Osteocyte (in vitro differentiated cells): ENCODE measurements around the gene SPSB1. TPM values are rescaled to one million over a fixed set of nuclear protein-coding genes. Genes with fewer than 3 reads are reported as not detected.

Experiments
- DNase-seq: peaks from one replicate; pipeline ENCODE4 v3.0.0; 2021; ENCODE audit warnings: mixed read lengths; ENCODE audit not compliant: unreplicated experiment; ENCODE audit errors: extremely low spot score
- H3K27ac Mint-ChIP-seq: one replicate; pipeline ENCODE4 v1.8.0; 2021; ENCODE audit warnings: mild to moderate bottlenecking, mixed read lengths; ENCODE audit not compliant: unreplicated experiment
- H3K27me3 Mint-ChIP-seq: one replicate; pipeline ENCODE4 v1.8.0; 2021; ENCODE audit warnings: mixed read lengths; ENCODE audit not compliant: unreplicated experiment
- H3K36me3 Mint-ChIP-seq: one replicate; pipeline ENCODE4 v1.8.0; 2021; ENCODE audit warnings: mixed read lengths; ENCODE audit not compliant: unreplicated experiment
- H3K4me1 Mint-ChIP-seq: one replicate; pipeline ENCODE4 v1.8.0; 2021; ENCODE audit warnings: mixed read lengths; ENCODE audit not compliant: unreplicated experiment
- H3K4me3 Mint-ChIP-seq: one replicate; pipeline ENCODE4 v1.8.0; 2021; ENCODE audit warnings: mild to moderate bottlenecking, moderate library complexity, mixed read lengths; ENCODE audit not compliant: unreplicated experiment
- H3K9me3 Mint-ChIP-seq: one replicate; pipeline ENCODE4 v1.8.0; 2021; ENCODE audit warnings: mixed read lengths; ENCODE audit not compliant: unreplicated experiment
- total RNA-seq: library from RNA; stranded (reverse); gene quantifications from 2 replicates; pipeline ENCODE4 v1.2.1, GENCODE V29; 2021
- TF ChIP-seq, protein P1 (sequence below): fragments of 200-600 bp; sonication (generic); IDR thresholded peaks from 2 replicates; pipeline ENCODE4 v1.5.0; 2021; ENCODE audit warnings: antibody characterized with exemption, mild to moderate bottlenecking, moderate library complexity

Gene SPSB1
- total RNA-seq, 1 donor from 2014 or later = 52.8 TPM

DNA sequence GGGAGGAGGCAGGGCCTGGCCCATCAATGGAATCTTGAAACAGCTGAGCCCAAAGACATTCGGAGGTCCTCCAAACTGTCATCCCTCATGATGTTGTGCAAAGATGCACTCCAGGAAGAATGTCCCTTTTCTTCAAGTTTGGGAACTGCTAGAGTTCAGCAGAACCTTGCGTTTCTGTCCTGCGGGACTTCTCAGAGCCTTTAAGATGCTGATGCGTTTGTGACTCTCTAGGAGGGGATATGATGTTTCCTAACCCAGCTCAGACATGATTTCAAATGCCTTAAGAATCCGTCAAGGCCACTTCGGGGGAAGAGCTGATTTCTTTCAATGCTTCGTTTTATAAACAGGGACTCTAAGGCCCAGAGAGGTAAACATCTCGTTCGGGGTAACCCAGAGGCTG, 35.5 kb downstream of the SPSB1 start:
- DNase-seq = no peak
- Mint-ChIP-seq H3K4me3 (no peak overlapping the region), H3K4me1 (peaks cover 70% of the 10 kb centered on the region), H3K9me3 (no peaks in the 10 kb centered on the region), H3K27ac (no peak overlapping the region), H3K27me3 (no peaks in the 10 kb centered on the region), H3K36me3 (peaks cover 5% of the 10 kb centered on the region)
- TF ChIP-seq, protein P1, sequence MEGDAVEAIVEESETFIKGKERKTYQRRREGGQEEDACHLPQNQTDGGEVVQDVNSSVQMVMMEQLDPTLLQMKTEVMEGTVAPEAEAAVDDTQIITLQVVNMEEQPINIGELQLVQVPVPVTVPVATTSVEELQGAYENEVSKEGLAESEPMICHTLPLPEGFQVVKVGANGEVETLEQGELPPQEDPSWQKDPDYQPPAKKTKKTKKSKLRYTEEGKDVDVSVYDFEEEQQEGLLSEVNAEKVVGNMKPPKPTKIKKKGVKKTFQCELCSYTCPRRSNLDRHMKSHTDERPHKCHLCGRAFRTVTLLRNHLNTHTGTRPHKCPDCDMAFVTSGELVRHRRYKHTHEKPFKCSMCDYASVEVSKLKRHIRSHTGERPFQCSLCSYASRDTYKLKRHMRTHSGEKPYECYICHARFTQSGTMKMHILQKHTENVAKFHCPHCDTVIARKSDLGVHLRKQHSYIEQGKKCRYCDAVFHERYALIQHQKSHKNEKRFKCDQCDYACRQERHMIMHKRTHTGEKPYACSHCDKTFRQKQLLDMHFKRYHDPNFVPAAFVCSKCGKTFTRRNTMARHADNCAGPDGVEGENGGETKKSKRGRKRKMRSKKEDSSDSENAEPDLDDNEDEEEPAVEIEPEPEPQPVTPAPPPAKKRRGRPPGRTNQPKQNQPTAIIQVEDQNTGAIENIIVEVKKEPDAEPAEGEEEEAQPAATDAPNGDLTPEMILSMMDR = no peak

DNA sequence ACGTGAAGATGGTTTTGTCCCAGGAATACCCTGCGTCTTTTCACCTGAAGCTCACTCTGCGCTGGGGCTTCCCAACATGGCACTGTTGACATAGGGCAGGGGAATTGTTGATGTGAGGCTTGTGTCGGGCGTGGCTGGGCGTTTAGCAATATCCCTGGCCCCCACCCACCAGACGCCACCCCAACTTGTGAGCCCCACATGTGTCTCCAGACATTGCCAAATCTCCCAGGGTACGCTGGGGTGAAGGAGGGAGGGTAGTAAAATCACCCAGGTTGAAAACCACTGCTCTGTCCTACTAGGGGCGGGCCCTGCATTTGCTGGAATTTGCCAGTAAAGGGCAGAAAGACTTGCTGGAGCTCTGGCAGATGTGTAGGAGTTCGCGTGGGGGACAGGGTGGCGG, 36.0 kb downstream of the SPSB1 start:
- TF ChIP-seq, protein P1 = no peak
- Mint-ChIP-seq H3K27ac (no peak overlapping the region), H3K4me3 (no peak overlapping the region), H3K9me3 (no peaks in the 10 kb centered on the region), H3K4me1 (peaks cover 74% of the 10 kb centered on the region), H3K27me3 (no peaks in the 10 kb centered on the region), H3K36me3 (peaks cover 5% of the 10 kb centered on the region)
- DNase-seq = no peak

DNA sequence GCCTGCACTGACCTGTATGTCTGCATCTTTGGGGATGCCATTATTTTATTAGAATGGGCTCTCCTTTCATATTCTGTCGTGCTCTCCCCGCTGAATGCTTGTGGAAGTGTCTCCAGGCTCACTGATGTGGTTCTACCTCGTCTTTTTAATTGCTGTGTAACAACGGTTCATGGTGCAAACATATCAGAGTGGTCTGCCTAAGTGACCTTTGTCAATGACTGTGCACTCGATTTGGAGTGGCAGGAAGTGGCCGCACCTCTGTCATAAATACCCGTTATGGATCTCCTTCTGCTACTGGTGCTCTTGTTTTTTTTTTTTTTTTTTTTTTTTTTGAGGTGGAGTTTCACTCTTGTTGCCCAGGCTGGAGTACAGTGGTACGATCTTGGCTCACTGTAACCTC, 38.3 kb downstream of the SPSB1 start:
- Mint-ChIP-seq H3K27ac (no peak overlapping the region), H3K9me3 (no peaks in the 10 kb centered on the region), H3K27me3 (no peaks in the 10 kb centered on the region), H3K36me3 (peaks cover 7% of the 10 kb centered on the region), H3K4me1 (peaks cover 55% of the 10 kb centered on the region), H3K4me3 (no peak overlapping the region)
- TF ChIP-seq, protein P1 = no peak
- no peak for DNase-seq

DNA sequence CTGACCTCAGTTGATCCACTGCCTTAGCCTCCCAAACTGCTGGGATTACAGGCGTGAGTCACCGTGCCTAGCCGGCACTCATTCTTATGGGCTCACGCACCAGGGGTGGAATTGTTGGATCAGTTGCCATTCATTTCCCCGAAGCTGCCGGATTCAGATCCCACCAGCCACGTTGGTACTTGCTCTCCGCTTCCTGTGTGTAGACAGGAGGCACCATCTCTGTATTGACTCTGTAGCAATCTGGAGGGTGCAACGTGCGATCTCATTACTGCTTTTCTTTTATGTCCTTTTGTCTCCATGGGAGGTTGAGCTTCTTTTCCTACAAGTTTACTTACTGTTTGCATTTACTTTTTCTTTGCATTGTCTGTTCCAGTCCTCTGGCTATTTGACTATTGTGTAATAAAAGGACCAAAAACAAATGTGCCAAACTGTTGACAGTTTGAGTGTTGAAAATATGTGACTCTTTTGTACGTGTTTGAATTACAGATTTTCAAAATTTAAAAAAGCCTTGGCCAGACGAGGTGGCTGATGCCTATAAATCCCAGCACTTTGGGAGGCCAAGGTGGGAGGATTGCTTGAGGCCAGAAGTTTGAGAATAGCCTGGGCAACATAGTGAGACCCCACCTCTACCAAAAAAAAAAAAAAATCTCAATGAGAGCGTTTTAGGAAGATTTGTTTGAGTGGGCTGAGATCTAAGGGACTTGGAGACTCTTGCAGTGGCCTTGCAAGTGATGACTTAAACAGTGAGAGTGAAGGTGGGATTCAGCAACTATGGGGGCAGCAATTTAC, 39.1 kb downstream of the SPSB1 start:
- Mint-ChIP-seq H3K9me3 (no peaks in the 10 kb centered on the region), H3K4me1 (peaks cover 50% of the 10 kb centered on the region), H3K4me3 (no peak overlapping the region), H3K27ac (peak overlapping the region; percentile 58), H3K36me3 (peaks cover 9% of the 10 kb centered on the region), H3K27me3 (no peaks in the 10 kb centered on the region)
- TF ChIP-seq, protein P1 = no peak
- no peak for DNase-seq

DNA sequence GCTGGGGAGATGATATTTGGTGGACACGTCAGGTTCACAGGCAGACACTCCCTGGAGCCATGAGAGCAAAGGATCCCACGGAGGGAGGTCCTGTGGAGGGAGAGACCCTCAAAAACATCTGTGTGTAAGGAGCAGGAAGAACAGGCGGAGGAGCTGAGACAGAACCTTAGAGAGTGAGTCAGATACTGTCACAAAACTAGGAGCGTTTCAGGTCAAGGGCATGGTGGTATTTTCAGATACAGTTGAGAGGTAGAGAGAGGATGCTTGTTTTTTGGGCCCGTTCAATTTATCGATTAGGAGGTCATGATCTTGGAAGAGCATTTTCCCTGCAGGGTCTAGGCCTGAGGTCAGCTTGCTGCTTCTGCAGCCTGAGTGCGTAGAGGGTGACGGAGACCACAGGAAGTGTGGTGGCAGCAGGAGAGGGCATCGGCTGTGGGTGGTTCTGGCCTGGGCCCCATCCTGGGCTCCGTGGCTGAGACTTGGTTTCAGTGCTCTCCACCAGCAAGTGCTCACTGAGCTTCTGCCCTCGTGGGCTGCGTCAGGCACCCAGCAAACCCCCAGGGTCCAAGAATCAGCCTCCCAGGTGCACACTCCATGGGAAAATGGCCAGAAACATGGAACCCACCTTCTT, 39.9 kb downstream of the SPSB1 start:
- peaks cover 10% of the 10 kb centered on the region for H3K36me3 Mint-ChIP-seq
- no peaks in the 10 kb centered on the region for H3K27me3 Mint-ChIP-seq
- TF ChIP-seq, protein P1 = no peak
- DNase-seq = no peak
- H3K4me1 Mint-ChIP-seq = peaks cover 48% of the 10 kb centered on the region
- H3K4me3 Mint-ChIP-seq = no peak overlapping the region
- H3K27ac Mint-ChIP-seq = peak overlapping the region; percentile 60
- no peaks in the 10 kb centered on the region for H3K9me3 Mint-ChIP-seq
